K562 (cell line): ENCODE results near the gene HPS4. TPM values are rescaled to one million over a fixed set of nuclear protein-coding genes. Genes with fewer than 3 reads are reported as not detected.

Source experiments
- ATAC-seq: fragments of 200-7000 bp; cut with Tn5 transposase; 3 replicates; pipeline ENCODE4 v1.9.1; 2020; ENCODE audit warnings: moderate library complexity
- BruUV-seq: library from RNA; stranded (reverse); fragments of 400-500 nt; replicated peaks from 2 replicates; lab custom pipeline; 2021; lab: Mats Ljungman, UMichigan
- CTCF ChIA-PET: fragments of 300-600 bp; formaldehyde crosslinking; extraction: SDS; loops from one replicate; lab custom pipeline; 2021; ENCODE audit warnings: low intra/inter-chr PET ratio; lab: Yijun Ruan, JAX
- POLR2A ChIA-PET: fragments of 300-600, 350-650 bp; sonication (Branson Sonifier 250); formaldehyde crosslinking; extraction: SDS; loops from one replicate; lab custom pipeline; 2021; ENCODE audit warnings: antibody characterized with exemption, inconsistent platforms; lab: Yijun Ruan, JAX
- DNase-seq, 4 experiments: peaks; one replicate each; pipeline versions ENCODE4 v3.0.0 to v3.0.0-alpha.2; 2011 to 2018; ENCODE audit warnings: low spot score in 3 of 4, mixed read lengths in 3 of 4; ENCODE audit errors: extremely low read depth in 1 of 4
- FAIRE-seq: peaks from 2 replicates; lab custom pipeline; 2011; peaks lifted over from hg19 to GRCh38; lab: Jason Lieb, UNC
- H2AFZ ChIP-seq: 2 replicates; pipeline ENCODE4 v1.6.0; 2011; ENCODE audit warnings: low read depth, low read length, control low read depth, inconsistent platforms
- H3K27ac ChIP-seq: fragments of 200-600 bp; 3 replicates; pipeline ENCODE4 v1.8.0; 2011; ENCODE audit warnings: low read depth, mild to moderate bottlenecking, control low read depth, inconsistent platforms, low read length, moderate library complexity, mixed read lengths; ENCODE audit errors: extremely low read depth
- H3K27me3 ChIP-seq, 2 experiments: fragments of 300-600 bp in 1 of 2; 2 replicates in 1 of 2; 3 replicates in 1 of 2; pipeline versions ENCODE4 v1.6.0 to v1.8.0; 2011; ENCODE audit warnings: inconsistent platforms in 2 of 2, low read length in 2 of 2, mild to moderate bottlenecking in 1 of 2, mixed read lengths in 1 of 2, moderate library complexity in 1 of 2; ENCODE audit not compliant: control insufficient read depth in 2 of 2, insufficient read depth in 2 of 2
- H3K36me3 ChIP-seq: fragments of 300-600 bp; 3 replicates; pipeline ENCODE4 v1.8.0; 2011; ENCODE audit warnings: mild to moderate bottlenecking, low read length, inconsistent platforms; ENCODE audit not compliant: control insufficient read depth, insufficient read depth
- H3K4me1 ChIP-seq, 2 experiments: fragments of 200-600 bp in 1 of 2; replicated peaks in 1 of 2; 2 replicates in 1 of 2; 3 replicates in 1 of 2; pipeline versions ENCODE4 v1.5.1 to v1.8.0; 2011; ENCODE audit warnings: inconsistent platforms in 2 of 2, low read length in 2 of 2, mild to moderate bottlenecking in 1 of 2, mixed read lengths in 1 of 2, moderate library complexity in 1 of 2; ENCODE audit not compliant: control insufficient read depth in 2 of 2, insufficient read depth in 2 of 2
- H3K4me2 ChIP-seq: 2 replicates; pipeline ENCODE4 v1.6.1; 2011; ENCODE audit warnings: low read length, control low read depth, inconsistent platforms, mixed read lengths; ENCODE audit not compliant: insufficient read depth
- H3K4me3 ChIP-seq: fragments of 200-600 bp; sonication (generic), shearing (Covaris generic); 2 replicates; pipeline ENCODE4 v1.5.1; 2016; ENCODE audit warnings: control low read depth, inconsistent platforms
- H3K79me2 ChIP-seq: fragments of 200-600 bp; 3 replicates; pipeline ENCODE4 v1.8.0; 2011; ENCODE audit warnings: low read length, inconsistent platforms; ENCODE audit not compliant: control insufficient read depth, insufficient read depth
- H3K9ac ChIP-seq, 2 experiments: 2 replicates each; pipeline versions ENCODE4 v1.6.0 to v1.6.1; 2011; ENCODE audit warnings: low read depth in 2 of 2, low read length in 2 of 2, control low read depth in 1 of 2, inconsistent platforms in 1 of 2, mild to moderate bottlenecking in 1 of 2, mixed read lengths in 1 of 2; ENCODE audit not compliant: insufficient read depth in 1 of 2
- H3K9me1 ChIP-seq: one replicate; pipeline ENCODE4 v1.6.0; 2011; ENCODE audit warnings: inconsistent platforms, mild to moderate bottlenecking, low read length, moderate library complexity; ENCODE audit not compliant: control insufficient read depth, insufficient read depth
- H3K9me3 ChIP-seq: replicated peaks from 2 replicates; pipeline ENCODE4 v1.5.1; 2011; ENCODE audit warnings: low read depth, low read length, inconsistent platforms; ENCODE audit not compliant: control insufficient read depth, insufficient read depth
- H4K20me1 ChIP-seq: replicated peaks from 2 replicates; pipeline ENCODE4 v1.6.1; 2011; ENCODE audit warnings: low read length, inconsistent platforms, mixed read lengths; ENCODE audit not compliant: control insufficient read depth, insufficient read depth
- HDAC2 ChIP-seq: fragments of 450-650 bp; IDR thresholded peaks from 2 replicates; pipeline ENCODE4 v1.6.1; 2016; ENCODE audit warnings: mild to moderate bottlenecking
- ILK ChIP-seq: fragments of 450-650 bp; IDR thresholded peaks from 2 replicates; pipeline ENCODE4 v1.6.1; 2016; ENCODE audit warnings: missing genetic modification characterization, low read depth, mild to moderate bottlenecking, missing compliant biosample characterization, moderate library complexity, borderline replicate concordance
- NR4A1 ChIP-seq, 2 experiments: fragments of 250-450 bp in 1 of 2; fragments of 450-650 bp in 1 of 2; sonication (Bioruptor Pico) in 1 of 2; IDR thresholded peaks; 2 replicates each; pipeline versions ENCODE4 v1.4.0 to v1.6.1; 2016 to 2020; ENCODE audit warnings: mild to moderate bottlenecking in 2 of 2, missing compliant biosample characterization in 1 of 2, missing genetic modification characterization in 1 of 2, moderate library complexity in 1 of 2
- PTRF ChIP-seq: fragments of 450-650 bp; IDR thresholded peaks from 2 replicates; pipeline ENCODE4 v1.6.1; 2016; ENCODE audit warnings: mild to moderate bottlenecking, missing genetic modification characterization, missing compliant biosample characterization
- SMAD3 ChIP-seq: fragments of 450-650 bp; formaldehyde crosslinking; conservative IDR thresholded peaks from 2 replicates; pipeline ENCODE4 v1.4.0; 2020; ENCODE audit warnings: mild to moderate bottlenecking
- SREBF2 ChIP-seq: sonication (generic); formaldehyde crosslinking; IDR thresholded peaks from 2 replicates; pipeline ENCODE4 v1.4.0; 2020; ENCODE audit warnings: mild to moderate bottlenecking, missing genetic modification reagents
- ZMIZ1 ChIP-seq, 2 experiments: fragments of 150-350 bp in 1 of 2; IDR thresholded peaks; 2 replicates each; pipeline ENCODE4 v1.6.1; 2012 to 2016; ENCODE audit warnings: low read depth in 2 of 2, low read length in 2 of 2, mild to moderate bottlenecking in 1 of 2, moderate library complexity in 1 of 2
- WGBS: fragments of 100-300 bp; shearing (Covaris generic); methylation state at CpG from one replicate; pipeline ENCODE4 v1.1.6; 2016; ENCODE audit warnings: low coverage, mixed read lengths; ENCODE audit not compliant: insufficient coverage; ENCODE audit errors: missing lambda C conversion rate; 5-methylcytosine and 5-hydroxymethylcytosine counted together
- in situ Hi-C: fragments of 300-500 bp; cut with MboI; formaldehyde crosslinking; loops from 4 replicates; pipeline ENCODE4 v1.15.0; 2018; ENCODE audit warnings: inconsistent platforms, mixed read lengths
- intact Hi-C: fragments of 100-400 bp; cut with micrococcal nuclease; formaldehyde crosslinking; loops from 2 replicates; pipeline ENCODE4 v1.14.2; 2022
- polyA plus RNA-seq, 8 experiments: library from polyadenylated mRNA; depleted of rRNA in 4 of 8; stranded (reverse) in 5 of 8; unstranded in 3 of 8; fragments of >200 nt; fragmentation: Nextera tagmentation in 2 of 8; fragmentation: Illumina TruSeq in 1 of 8; extraction: Ambion mirVana in 2 of 8; extraction: Trizol in 1 of 8; gene quantifications; 2 replicates each; pipeline versions ENCODE4 v1.2.1 to v1.2.3, GENCODE V29; 2011 to 2014; ENCODE audit warnings: inconsistent platforms in 1 of 8, missing spikeins in 1 of 8
- total RNA-seq, 7 experiments: library from RNA; depleted of rRNA in 6 of 7; stranded (reverse); fragments of >200 nt in 6 of 7; fragmentation: Illumina TruSeq in 2 of 7; extraction: Trizol in 2 of 7; gene quantifications; 2 replicates each; pipeline versions ENCODE4 v1.2.1 to v1.2.3, GENCODE V29; 2011 to 2021; ENCODE audit warnings: low replicate concordance in 1 of 7

Gene HPS4
- total and polyA plus RNA-seq, 9 of the 15 experiments (the other 6 are each of a cell fraction or from before 2014, with no cell fraction given), result 12.8 to 29.2 (median 25.3) TPM

GRCh38 chr22:26499188-26499703 lies 15.7 kb upstream of the HPS4 start:
- Histone ChIP-seq H3K4me1 (peaks cover 5 to 13% of the 10 kb centered on the region in 2 experiments; a peak in 3 of 5 replicates), H3K4me3 (no peak overlapping the region), H3K9me1 (no peaks in the 10 kb centered on the region), H4K20me1 (no peaks in the 10 kb centered on the region), H3K9ac (no peak overlapping the region), H3K4me2 (no peak overlapping the region), H3K9me3 (no peaks in the 10 kb centered on the region; the same call in 1 of the 2 replicates), H3K36me3 (peaks cover 80% of the 10 kb centered on the region), H2AFZ (no peak overlapping the region), H3K27ac (no peak overlapping the region; the same call in 2 of the 3 replicates), H3K27me3 (no peaks in the 10 kb centered on the region), H3K79me2 (peaks cover 2% of the 10 kb centered on the region)
- no peak for ATAC-seq
- ChIA-PET POLR2A (interaction anchor here (0.6 to 0.8 kb wide), 2 partner anchors 13 to 16 kb away, joined by 3 to 5 read pairs; partner anchors contain the start of genes HPS4, SRRD and TFIP11), CTCF (no interaction called here)
- in situ Hi-C loops, result no loop called here
- WGBS, result 92% methylated on average over 16 of the region's 25 CpGs
- FAIRE-seq, result no peak
- intact Hi-C loops, result no loop called here
- TF ChIP-seq PTRF (no peak), SREBF2 (CRISPR knock-in tag) (no peak), NR4A1 (CRISPR knock-in tag; IDR thresholded peaks at IDR 0.05) (no peak), NR4A1 (tag; IDR thresholded peaks at IDR 0.05) (no peak), ZMIZ1 (IDR thresholded peaks at IDR 0.05; ENCODE audit: low read depth in 2 of 2, low read length in 2 of 2) (no peak), ILK (tag) (no peak), SMAD3 (no peak), HDAC2 (no peak)
- DNase-seq, result no peak
- no TSS peak for BruUV-seq
